Endothelial cell of umbilical vein (primary cell): ENCODE results near the gene BAG2. TPM values are rescaled to one million over a fixed set of nuclear protein-coding genes. Genes with fewer than 3 reads are reported as not detected.

Source experiments
- BruUV-seq: library from RNA; stranded (reverse); fragments of 400-500 nt; replicated peaks from 2 replicates; lab custom pipeline; 2021; lab: Mats Ljungman, UMichigan
- CTCF ChIA-PET: fragments of 300-600, 350-600 bp; sonication (Branson Sonifier 250); formaldehyde crosslinking; loops from one replicate; lab custom pipeline; 2021; ENCODE audit warnings: antibody characterized with exemption, inconsistent platforms; lab: Charles Lee
- POLR2A ChIA-PET: fragments of 300-600, 350-600 bp; sonication (Branson Sonifier 250); formaldehyde crosslinking; loops from one replicate; lab custom pipeline; 2021; ENCODE audit warnings: antibody characterized with exemption, inconsistent platforms; lab: Charles Lee
- DNase-seq: peaks from one replicate; pipeline ENCODE4 v3.0.0-alpha.2; 2011; ENCODE audit warnings: low read depth, low spot score
- FAIRE-seq: peaks from 2 replicates; lab custom pipeline; 2011; peaks lifted over from hg19 to GRCh38; lab: Jason Lieb, UNC
- H2AFZ ChIP-seq: 2 replicates; pipeline ENCODE4 v1.6.0; 2012; ENCODE audit warnings: low read depth, low read length, control low read depth, inconsistent platforms
- H3K27ac ChIP-seq: 2 replicates; pipeline ENCODE4 v1.5.1; 2011; ENCODE audit warnings: low read depth, mild to moderate bottlenecking, control low read depth, low read length, moderate library complexity; ENCODE audit not compliant: insufficient read depth
- H3K27me3 ChIP-seq, 2 experiments: 2 replicates each; pipeline versions ENCODE4 v1.6.0 to v1.6.1; 2011; ENCODE audit warnings: low read length in 2 of 2, mixed read lengths in 1 of 2; ENCODE audit not compliant: control insufficient read depth in 2 of 2, insufficient read depth in 2 of 2
- H3K36me3 ChIP-seq, 2 experiments: 2 replicates in 1 of 2; 3 replicates in 1 of 2; pipeline ENCODE4 v1.5.1; 2011; ENCODE audit warnings: low read length in 2 of 2, mild to moderate bottlenecking in 1 of 2, moderate library complexity in 1 of 2; ENCODE audit not compliant: control insufficient read depth in 2 of 2, insufficient read depth in 2 of 2; ENCODE audit errors: extremely low read depth in 1 of 2
- H3K4me1 ChIP-seq: 3 replicates; pipeline ENCODE4 v1.5.1; 2011; ENCODE audit warnings: mild to moderate bottlenecking, low read length; ENCODE audit not compliant: control insufficient read depth, insufficient read depth; ENCODE audit errors: extremely low read depth
- H3K4me2 ChIP-seq: 2 replicates; pipeline ENCODE4 v1.6.1; 2011; ENCODE audit warnings: low read length, control low read depth, mixed read lengths; ENCODE audit not compliant: insufficient read depth
- H3K4me3 ChIP-seq, 3 experiments: fragments of 200-600 bp in 1 of 3; sonication (generic), shearing (Covaris generic) in 1 of 3; replicated peaks in 1 of 3; 2 replicates each; pipeline ENCODE4 v1.5.1; 2011 to 2016; ENCODE audit warnings: control low read depth in 3 of 3, low read length in 3 of 3, mild to moderate bottlenecking in 2 of 3, inconsistent platforms in 1 of 3, low read depth in 1 of 3, moderate library complexity in 1 of 3; ENCODE audit not compliant: insufficient read depth in 1 of 3
- H3K79me2 ChIP-seq: 2 replicates; pipeline ENCODE4 v1.6.0; 2012; ENCODE audit warnings: low read length, inconsistent platforms; ENCODE audit not compliant: control insufficient read depth, insufficient read depth
- H3K9ac ChIP-seq: replicated peaks from 2 replicates; pipeline ENCODE3; 2011; ENCODE audit warnings: low read length, control low read depth; ENCODE audit not compliant: insufficient read depth; ENCODE audit errors: extremely low read depth
- H3K9me1 ChIP-seq: replicated peaks from 3 replicates; pipeline ENCODE4 v1.6.0; 2011; ENCODE audit warnings: mild to moderate bottlenecking, low read length; ENCODE audit not compliant: control insufficient read depth, insufficient read depth; ENCODE audit errors: extremely low read depth
- H3K9me3 ChIP-seq: replicated peaks from 2 replicates; pipeline ENCODE4 v1.5.1; 2012; ENCODE audit warnings: low read length, inconsistent platforms; ENCODE audit not compliant: control insufficient read depth, insufficient read depth
- H4K20me1 ChIP-seq: replicated peaks from 2 replicates; pipeline ENCODE3; 2011; ENCODE audit warnings: mild to moderate bottlenecking, low read length; ENCODE audit not compliant: control insufficient read depth, insufficient read depth; ENCODE audit errors: extremely low read depth
- EZH2 ChIP-seq: IDR thresholded peaks from 2 replicates; pipeline ENCODE4 v1.6.1; 2012; ENCODE audit warnings: borderline replicate concordance, low read depth, mild to moderate bottlenecking, moderate library complexity, low read length, inconsistent platforms; ENCODE audit not compliant: severe bottlenecking
- FOS ChIP-seq: IDR thresholded peaks from 2 replicates; pipeline ENCODE4 v1.6.1; 2011; ENCODE audit warnings: mild to moderate bottlenecking, low read length, moderate library complexity, borderline replicate concordance; ENCODE audit not compliant: insufficient read depth
- GATA2 ChIP-seq: IDR thresholded peaks from 2 replicates; pipeline ENCODE4 v1.7.0; 2011; ENCODE audit warnings: low read depth, mild to moderate bottlenecking, moderate library complexity, mixed read lengths, low read length; ENCODE audit not compliant: insufficient read length, insufficient read depth
- JUN ChIP-seq: IDR thresholded peaks from 2 replicates; pipeline ENCODE4 v1.6.1; 2011; ENCODE audit warnings: borderline replicate concordance, low read depth; ENCODE audit not compliant: insufficient read length, insufficient read depth
- MYC ChIP-seq: IDR thresholded peaks from one replicate; pipeline ENCODE4 v1.6.1; 2011; ENCODE audit warnings: mild to moderate bottlenecking, low read depth, low read length
- POLR2A ChIP-seq: IDR thresholded peaks from 2 replicates; pipeline ENCODE4 v1.6.1; 2012; ENCODE audit warnings: low read depth, mild to moderate bottlenecking, control low read depth, low read length
- POLR2AphosphoS5 ChIP-seq: IDR thresholded peaks from 2 replicates; pipeline ENCODE4 v1.6.1; 2012; ENCODE audit warnings: low read depth, mild to moderate bottlenecking, control low read depth, low read length, moderate library complexity; ENCODE audit not compliant: insufficient read depth
- dilution Hi-C: fragments of 300-500 bp; cut with MboI; formaldehyde crosslinking; loops from one replicate; pipeline ENCODE4 v1.15.0; 2019; ENCODE audit warnings: low sequenced_read_pairs; ENCODE audit not compliant: extremely low pct_ligation_motif_present
- intact Hi-C: fragments of 100-400 bp; cut with micrococcal nuclease; formaldehyde crosslinking; loops from one replicate; pipeline ENCODE4 v1.10.0; 2022
- polyA plus RNA-seq, 4 experiments: library from polyadenylated mRNA; depleted of rRNA in 3 of 4; stranded (reverse) in 3 of 4; unstranded in 1 of 4; fragments of >200 nt; gene quantifications; 2 replicates each; pipeline versions ENCODE4 v1.2.1 to v1.2.3, GENCODE V29; 2011 to 2012; ENCODE audit warnings: missing spikeins in 1 of 4
- total RNA-seq: library from RNA; stranded (reverse); gene quantifications from 2 replicates; pipeline ENCODE4 v1.2.3, GENCODE V29; 2021
- TF ChIP-seq, protein P1 (sequence below), 2 donors: IDR thresholded peaks; 1 replicate in 1 of 2; 2 replicates in 1 of 2; pipeline ENCODE4 v1.5.1; 2011; ENCODE audit warnings: low read length in 2 of 2, mild to moderate bottlenecking in 2 of 2, moderate library complexity in 2 of 2, control low read depth in 1 of 2, inconsistent platforms in 1 of 2, low read depth in 1 of 2; ENCODE audit not compliant: insufficient read depth in 1 of 2; ENCODE audit errors: extremely low read depth in 1 of 2
- TF ChIP-seq, protein P2 (sequence below): IDR thresholded peaks from 2 replicates; pipeline ENCODE4 v1.6.1; 2011; ENCODE audit not compliant: insufficient read depth, insufficient read length

BAG2 gene
- total and polyA plus RNA-seq, 2 donors (not counting 3 experiments of a cell fraction or from before 2014, with no cell fraction given), result 1.1 to 3.9 TPM

DNA sequence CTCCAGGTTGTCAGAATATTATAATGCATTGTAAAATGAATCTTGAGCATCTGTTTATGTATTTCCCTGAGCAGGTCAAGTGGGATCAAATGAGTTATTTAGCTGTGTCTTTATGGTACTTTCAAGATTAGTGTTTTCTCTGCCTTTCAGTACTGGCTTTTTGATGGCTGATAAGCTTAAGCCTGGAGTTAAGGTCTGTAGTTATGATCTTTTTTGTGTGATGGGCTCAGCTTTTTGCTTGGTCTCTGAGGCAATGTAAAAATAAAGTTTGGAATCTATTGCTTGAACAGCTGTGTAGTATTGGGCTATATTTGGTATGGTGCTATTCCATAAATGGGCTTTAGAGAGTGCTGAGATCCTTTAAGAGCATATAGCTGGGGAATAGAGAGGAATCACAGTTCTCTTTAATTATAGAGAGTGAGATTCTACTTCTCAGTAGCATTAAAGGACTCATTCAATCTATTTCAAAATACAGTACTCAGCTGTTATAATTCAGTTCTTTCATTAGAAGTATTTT lies 41.4 kb upstream of the BAG2 start:
- no peaks in the 10 kb centered on the region for H3K9me1 ChIP-seq
- H3K79me2 ChIP-seq, result no peaks in the 10 kb centered on the region
- no peaks in the 10 kb centered on the region for H3K27me3 ChIP-seq
- FAIRE-seq (no peak), DNase-seq (no peak)
- H3K36me3 ChIP-seq, result peaks cover 0 to 3% of the 10 kb centered on the region in 2 experiments
- BruUV-seq, result no TSS peak
- TF ChIP-seq EZH2, result no peak
- no peak for TF ChIP-seq POLR2AphosphoS5
- no peak for TF ChIP-seq POLR2A
- TF ChIP-seq JUN, result no peak
- no peak for TF ChIP-seq FOS
- TF ChIP-seq, protein P1, sequence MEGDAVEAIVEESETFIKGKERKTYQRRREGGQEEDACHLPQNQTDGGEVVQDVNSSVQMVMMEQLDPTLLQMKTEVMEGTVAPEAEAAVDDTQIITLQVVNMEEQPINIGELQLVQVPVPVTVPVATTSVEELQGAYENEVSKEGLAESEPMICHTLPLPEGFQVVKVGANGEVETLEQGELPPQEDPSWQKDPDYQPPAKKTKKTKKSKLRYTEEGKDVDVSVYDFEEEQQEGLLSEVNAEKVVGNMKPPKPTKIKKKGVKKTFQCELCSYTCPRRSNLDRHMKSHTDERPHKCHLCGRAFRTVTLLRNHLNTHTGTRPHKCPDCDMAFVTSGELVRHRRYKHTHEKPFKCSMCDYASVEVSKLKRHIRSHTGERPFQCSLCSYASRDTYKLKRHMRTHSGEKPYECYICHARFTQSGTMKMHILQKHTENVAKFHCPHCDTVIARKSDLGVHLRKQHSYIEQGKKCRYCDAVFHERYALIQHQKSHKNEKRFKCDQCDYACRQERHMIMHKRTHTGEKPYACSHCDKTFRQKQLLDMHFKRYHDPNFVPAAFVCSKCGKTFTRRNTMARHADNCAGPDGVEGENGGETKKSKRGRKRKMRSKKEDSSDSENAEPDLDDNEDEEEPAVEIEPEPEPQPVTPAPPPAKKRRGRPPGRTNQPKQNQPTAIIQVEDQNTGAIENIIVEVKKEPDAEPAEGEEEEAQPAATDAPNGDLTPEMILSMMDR (IDR thresholded peaks at IDR 0.05; ENCODE audit: extremely low read depth in 1 of 2, insufficient read depth in 1 of 2, low read depth in 1 of 2, low read length in 2 of 2), result no peak
- no peak for TF ChIP-seq GATA2
- no peak for TF ChIP-seq MYC
- TF ChIP-seq, protein P2, sequence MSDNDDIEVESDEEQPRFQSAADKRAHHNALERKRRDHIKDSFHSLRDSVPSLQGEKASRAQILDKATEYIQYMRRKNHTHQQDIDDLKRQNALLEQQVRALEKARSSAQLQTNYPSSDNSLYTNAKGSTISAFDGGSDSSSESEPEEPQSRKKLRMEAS, result no peak
- no peak overlapping the region for H3K4me3 ChIP-seq
- no peak overlapping the region for H3K27ac ChIP-seq
- dilution Hi-C loops (no loop called here), intact Hi-C loops (no loop called here)
- no peak overlapping the region for H3K9ac ChIP-seq
- ChIA-PET CTCF (interaction anchor here (1.5 to 1.7 kb wide), 2 partner anchors 17 to 18 kb away, joined by 3 to 5 read pairs; no protein-coding TSS in a partner anchor), POLR2A (interaction anchor here (0.6 kb wide), 1 partner anchor 833 kb away, joined by 3 read pairs; no protein-coding TSS in a partner anchor)
- no peaks in the 10 kb centered on the region for H4K20me1 ChIP-seq
- H3K9me3 ChIP-seq, result no peaks in the 10 kb centered on the region
- no peaks in the 10 kb centered on the region for H3K4me1 ChIP-seq
- H3K4me2 ChIP-seq, result no peak overlapping the region
- H2AFZ ChIP-seq, result no peak overlapping the region
